Upper lobe of left lung (tissue), 4 donors: ENCODE data around the gene UBE2E3.

Source experiments
- CTCF ChIP-seq, 6 experiments: fragments of 450-650 bp in 4 of 6; fragments of 200-600 bp in 2 of 6; sonication (generic) in 2 of 6; IDR thresholded peaks; one replicate each; pipeline ENCODE4 v1.5.1; 2016 to 2019; ENCODE audit warnings: antibody characterized with exemption in 6 of 6
- EP300 ChIP-seq, 4 donors: sonication (generic); formaldehyde crosslinking; IDR thresholded peaks; one replicate each; pipeline ENCODE4 v1.5.1; 2017; ENCODE audit warnings: antibody characterized with exemption in 4 of 4, control low read depth in 2 of 4
- POLR2AphosphoS5 ChIP-seq, 2 donors: sonication (generic); formaldehyde crosslinking; IDR thresholded peaks; one replicate each; pipeline ENCODE4 v1.5.1; 2017; ENCODE audit warnings: antibody characterized with exemption in 2 of 2

GRCh38 chr2:180955101-180955500 lies 25.3 kb upstream of the UBE2E3 start:
- TF ChIP-seq CTCF (IDR thresholded peaks at IDR 0.05) (no peak), POLR2AphosphoS5 (IDR thresholded peaks at IDR 0.05) (no peak), EP300 (IDR thresholded peaks at IDR 0.05) (no peak)
